GM19467 (cell line): Measurements from ENCODE around the gene PLXNA2.

Experiments used
- ATAC-seq: cut with Tn5 transposase; IDR thresholded peaks from one replicate; pipeline ENCODE4 v1.9.1; 2021; ENCODE audit warnings: mild to moderate bottlenecking, moderate library complexity; ENCODE audit not compliant: unreplicated experiment

Gene PLXNA2

DNA sequence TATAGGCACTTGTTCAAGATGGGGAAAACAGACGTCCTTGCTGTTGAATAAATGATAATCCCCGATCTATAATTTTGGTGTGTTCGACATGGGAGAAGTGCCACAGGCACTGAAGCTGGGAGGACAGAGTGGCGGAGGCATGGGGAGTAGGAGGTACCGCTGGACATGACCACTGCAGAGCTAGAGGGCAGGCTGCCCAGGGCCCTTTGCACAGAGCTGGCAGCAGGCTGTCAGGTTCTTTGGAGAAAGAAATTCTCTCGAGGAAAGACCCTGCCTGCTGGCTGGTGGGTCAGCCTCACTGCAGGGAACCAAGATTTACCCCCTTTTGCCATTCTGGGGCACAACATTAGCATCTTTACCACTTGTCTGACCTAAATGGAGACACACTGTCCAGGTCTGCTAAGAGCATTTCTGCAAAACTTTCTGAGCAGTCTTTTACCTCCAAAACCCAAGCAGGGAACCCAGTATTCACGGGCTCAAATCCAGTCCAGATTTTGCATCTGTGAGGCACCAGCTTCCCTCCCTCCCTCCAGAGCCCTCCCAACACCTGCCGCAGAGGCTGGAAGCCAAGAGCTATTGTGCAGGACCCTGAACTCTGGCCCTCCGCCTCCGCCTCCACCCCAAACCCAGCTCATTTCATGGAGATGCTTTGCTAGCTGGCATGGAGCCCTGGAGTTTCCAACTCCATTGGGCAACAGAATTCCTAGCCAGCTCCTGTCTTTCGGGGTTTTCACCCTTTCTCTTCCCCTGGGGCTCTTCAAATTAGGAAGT, 142.3 kb downstream of the PLXNA2 start:
- ATAC-seq, result no peak

DNA sequence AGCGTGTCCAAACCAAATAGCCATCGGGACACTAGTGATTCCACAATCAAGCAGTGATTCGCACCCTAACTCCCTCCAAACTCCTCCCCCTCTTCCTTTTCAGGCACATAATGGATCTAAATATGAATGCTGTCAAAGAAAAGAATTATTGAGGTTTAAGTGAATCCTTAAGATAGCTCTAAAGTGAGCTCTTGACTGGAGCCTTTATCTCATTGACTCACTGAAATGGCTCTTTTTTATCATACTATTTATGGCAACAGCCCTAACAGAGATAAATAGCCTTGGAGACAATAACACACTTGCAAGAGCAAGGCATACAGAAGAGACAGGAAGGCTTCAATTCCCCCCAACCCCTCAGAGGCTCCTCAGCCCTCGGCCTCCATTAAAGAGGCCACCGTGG, 143.3 kb downstream of the PLXNA2 start:
- ATAC-seq, result no peak

DNA sequence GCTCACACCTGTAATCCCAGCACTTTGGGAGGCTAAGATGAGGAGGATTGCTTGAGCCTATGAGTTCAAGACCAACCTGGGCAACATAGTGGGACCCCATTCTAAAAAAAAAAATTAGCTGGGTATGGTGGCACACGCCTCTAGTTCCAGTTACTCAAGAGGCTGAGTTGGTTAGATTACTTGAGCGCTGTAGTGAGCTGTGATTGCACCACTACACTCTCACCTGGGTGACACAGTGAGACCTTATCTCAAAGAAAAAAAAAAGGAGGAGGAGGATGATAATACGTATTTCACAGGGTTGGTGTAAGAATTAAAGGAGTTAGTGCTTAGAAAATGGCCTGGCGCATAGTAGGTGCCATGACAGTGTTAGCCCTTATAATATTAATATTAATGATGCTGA, 144.1 kb downstream of the PLXNA2 start:
- no peak for ATAC-seq

DNA sequence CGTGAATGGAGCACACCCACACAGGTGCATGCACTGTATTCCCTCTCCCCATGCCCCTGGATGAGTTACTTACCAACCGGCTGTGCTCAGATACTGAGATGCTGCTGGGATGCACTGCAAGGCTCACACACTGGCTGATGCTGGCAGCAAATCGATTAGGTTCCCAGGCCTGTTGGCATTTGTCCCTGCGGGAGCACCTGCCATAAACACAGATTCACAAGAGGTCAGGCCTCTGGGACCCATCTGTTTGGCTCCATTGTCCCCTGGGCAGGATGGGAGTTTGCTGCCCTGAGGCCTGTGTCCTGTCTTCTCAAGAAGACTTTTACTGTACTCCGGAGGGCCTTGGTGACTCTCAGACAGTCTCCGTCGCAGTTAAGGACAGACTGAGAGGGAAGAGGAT, 145.4 kb downstream of the PLXNA2 start:
- ATAC-seq, result no peak

DNA sequence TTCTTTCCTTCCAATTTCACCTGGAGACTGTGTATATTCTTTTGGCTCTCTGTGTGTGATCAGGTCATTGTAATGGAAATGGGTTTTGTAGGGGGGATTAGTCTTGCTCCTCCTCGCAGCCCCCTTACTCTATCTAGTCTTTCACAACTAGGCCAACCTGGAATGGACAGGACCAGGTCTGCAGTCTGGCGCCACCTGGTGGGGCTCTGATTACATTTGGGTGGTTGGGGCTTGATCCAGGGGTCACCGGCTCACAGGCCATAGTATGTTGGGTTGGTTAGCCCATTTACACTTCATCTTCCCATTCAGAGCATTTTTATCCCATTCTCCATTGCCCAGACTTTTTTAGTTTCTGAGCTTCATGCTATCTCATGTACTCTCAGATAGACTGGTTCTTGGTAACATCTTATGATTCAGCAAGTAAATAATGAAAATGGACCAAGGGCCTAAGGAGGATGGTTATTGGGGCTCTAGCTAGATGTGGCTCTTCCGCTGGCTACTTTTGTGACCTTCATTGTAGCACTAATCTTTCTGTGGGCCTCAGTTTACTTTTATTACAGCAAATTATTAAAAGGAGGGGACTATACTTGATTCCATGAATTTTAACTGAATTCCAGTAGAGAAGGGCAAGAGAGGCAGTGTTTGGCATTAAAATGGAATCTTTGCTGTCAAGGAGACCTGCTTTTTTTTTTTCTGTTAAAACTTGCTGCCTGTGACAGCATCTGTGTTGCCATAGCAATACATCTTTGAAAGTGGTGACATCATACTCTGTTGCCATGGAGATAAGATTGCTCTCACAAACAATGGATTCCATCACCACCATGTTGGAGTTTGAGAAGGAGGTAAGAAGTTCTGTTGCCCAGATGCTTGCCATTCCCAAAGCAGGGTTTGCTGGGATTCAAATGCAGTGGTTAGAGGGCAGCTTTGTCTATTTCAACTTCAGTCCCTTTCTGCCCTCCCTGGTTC, 150.1 kb downstream of the PLXNA2 start:
- no peak for ATAC-seq

DNA sequence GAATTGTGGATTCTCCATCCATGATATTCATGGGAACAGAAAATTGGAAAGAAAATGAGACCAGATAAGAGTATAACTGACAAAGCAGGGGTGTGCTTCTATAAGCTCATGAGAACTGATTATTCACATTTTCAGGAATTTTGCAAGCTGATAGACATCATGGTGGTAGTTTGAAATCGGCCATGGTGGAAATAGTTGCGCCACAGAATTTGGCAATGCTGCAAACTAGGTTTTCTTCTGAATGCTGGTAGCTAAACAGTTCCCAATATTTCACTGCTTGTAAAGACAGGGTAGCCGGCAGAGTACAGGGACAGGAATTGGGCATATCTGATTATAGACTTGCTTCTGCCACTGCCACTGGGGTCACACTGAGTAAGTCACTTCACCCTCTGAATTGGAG, 151.1 kb downstream of the PLXNA2 start:
- no peak for ATAC-seq

DNA sequence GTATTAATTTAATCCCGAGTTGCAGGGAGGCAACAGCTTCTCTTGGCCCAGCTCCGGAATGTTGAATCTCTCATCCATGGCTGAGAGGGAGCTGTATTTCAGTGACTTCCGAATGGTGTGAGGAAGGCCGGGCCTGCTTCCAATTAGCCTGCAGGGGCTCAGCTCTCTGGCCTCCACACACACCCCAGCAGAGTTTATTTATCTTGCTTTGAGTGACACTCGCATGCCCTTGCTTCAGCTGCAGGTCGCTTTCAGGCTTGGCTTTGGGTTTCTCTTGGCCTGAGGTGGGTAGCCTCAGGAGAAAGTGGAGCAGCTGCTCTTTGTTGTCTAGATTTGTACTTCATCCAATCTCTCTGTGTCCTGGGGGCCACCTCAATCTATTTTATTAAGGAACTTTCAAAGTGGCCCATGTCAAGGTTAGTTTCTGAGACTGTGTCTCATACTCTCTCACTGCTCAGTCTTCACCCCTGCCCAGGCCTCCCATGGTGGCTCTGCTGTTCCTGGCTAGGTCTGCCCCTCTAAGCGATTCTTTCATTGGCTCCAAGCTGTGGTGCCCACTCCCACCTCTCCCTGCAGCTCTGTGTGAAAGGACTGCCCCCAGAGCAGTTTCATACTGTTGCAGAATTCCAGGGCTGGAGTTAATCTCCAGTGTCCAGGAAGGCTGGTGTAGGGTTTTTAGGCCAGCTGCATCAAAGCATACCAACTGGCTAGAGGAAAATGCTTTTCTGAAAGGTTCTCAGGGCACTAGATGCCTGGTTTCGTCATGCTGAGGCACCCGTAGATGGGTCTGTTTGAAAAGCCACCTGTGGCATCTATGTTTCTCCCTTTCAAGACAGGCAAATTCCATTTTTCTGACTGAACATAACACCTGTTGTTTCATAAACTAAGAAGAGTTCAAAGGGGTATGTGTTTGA, 153.5 kb downstream of the PLXNA2 start:
- ATAC-seq, result no peak

DNA sequence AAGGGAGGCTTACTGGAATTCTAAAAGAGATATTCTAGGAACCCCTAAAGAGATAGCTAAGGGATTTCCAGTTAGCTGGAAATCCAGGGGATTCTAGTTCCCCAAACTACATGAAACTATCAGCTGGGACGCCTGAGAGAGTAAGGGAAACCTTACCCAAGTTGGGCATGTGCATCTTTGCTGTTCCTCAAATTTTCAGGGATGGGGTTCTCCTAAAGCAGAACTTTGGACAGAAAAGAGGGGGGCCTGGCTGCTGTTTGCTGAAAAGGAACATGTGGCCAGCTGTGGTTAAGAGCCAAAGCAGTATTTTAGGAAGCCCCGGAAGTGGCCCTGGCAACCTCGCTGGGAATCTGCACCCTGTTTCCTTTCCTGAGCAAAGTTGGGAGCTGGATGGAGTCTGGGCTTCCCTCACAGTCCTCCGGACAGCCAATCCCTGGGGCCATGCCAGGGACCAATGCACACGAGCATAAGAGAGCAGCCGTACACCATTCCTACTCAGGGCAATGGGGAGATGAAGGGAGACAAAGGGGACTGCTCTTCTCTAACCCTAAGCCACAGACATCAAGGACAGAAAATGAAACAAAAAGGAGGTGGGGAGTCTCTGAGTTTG, 154.3 kb downstream of the PLXNA2 start:
- no peak for ATAC-seq

DNA sequence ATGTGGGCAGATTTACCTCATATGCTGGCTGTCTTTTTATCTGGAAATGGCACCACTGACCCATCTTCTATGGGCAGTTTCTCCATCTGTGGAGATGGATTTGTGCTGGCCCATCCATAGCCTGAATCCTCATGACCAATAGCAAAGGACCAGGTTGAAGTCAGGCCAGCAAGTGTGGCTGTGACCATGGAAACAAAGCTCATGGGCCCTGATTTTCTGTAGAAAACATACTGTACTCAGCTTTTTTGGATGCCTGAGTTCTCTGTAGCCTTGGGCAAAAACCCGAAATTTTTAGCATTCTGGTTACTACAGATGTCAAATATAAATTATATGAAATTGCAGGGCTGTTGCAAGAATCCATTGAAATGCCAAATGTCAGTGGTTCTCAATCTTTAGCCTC, 155.0 kb downstream of the PLXNA2 start:
- no peak for ATAC-seq

DNA sequence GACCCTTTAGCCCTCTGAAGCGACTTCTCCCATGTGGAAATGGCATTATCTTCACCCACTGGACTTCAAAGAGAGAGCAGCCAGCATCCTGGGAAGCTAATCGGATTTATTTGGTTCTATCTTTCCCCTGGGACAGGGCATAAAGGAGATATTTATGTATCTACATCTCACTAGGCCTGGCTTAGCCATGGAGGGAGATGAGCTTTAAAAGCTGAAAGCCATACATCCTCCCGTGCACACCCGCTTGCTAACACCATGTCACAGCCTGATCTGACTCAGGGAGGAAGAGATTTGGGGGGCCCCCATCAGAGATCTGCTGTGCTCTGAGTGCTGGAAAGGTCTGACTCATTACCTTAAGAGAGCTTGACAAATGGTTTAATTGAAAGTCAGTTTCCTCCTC, 155.9 kb downstream of the PLXNA2 start:
- ATAC-seq, result no peak

DNA sequence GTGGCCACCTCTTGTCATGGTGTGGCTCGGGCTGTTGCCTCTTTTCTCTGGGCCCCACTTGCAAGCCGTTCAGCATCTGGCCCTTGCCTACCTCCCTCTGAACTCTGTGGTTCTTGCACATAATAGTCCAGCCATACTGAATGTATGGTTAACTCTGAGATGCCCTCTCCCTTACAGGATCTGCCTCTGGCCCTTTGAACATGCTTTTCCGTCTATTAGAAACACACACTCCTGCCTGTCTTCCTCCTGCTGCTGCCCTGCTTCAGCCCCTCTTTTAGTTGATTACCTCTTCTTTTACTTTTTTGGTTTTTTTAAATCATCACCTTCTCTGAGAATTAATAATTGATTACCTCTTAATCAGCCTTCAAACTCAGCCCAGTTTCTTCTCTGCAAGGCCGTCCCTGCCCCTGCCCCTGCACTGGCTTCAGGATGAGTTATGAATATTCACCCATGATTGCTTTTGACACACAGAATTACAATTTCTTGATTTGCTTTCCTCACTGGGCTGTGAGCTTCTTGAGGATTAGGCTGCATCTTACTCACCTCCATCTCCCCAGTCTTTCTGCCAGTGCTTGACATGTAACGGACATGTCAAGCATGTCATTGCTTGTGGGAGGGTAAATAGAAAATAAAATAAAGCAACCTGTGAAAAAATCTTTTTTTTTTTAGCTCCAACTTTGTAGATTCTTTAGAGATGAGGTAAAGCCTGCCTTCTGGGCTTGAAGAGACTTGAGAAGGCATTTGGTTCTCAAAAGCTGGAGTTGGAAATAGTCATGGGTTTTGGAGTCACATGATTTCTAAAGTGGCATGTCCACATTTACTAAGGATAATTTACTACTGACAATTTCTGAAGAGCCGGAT, 158.3 kb downstream of the PLXNA2 start:
- ATAC-seq, result no peak

DNA sequence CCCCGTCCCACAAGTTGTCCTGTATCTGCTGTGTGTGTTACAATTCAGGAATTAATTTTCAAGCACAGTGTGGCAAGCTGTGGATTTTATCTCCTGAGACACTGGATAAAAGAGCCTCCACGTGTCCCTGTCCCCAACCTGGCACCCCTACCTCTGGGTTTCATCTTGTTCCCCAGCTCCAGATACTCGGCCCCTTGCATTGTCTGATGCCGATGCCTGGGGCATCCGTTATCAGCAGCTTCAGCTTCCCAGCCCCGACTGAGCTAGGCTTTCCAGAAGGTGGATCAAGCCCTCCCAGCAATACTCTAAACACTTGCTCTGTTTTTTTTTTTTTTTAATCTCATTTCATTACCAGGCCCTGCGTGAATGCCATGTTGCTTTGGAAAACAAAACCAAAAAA, 159.4 kb downstream of the PLXNA2 start:
- no peak for ATAC-seq

DNA sequence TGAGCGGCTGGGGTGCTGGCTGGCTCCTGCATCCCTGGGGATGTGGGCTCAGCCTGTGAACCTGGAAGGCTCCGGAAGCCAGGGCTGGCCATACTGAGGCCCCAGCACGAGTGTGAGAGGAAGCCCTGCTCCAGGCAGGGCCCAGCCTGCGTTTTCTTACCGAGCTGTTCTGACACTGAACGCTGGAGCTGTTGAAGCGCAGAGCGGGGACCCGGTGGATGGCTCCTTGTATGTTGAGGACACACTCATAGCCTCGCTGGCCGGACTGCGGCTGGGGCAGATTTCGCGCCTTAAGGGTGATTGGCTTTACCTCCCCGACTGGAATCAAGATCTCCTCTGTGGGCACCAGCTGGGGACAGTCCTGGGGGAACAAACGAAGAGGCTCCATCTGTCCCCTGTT, 160.0 kb downstream of the PLXNA2 start:
- ATAC-seq, result no peak

DNA sequence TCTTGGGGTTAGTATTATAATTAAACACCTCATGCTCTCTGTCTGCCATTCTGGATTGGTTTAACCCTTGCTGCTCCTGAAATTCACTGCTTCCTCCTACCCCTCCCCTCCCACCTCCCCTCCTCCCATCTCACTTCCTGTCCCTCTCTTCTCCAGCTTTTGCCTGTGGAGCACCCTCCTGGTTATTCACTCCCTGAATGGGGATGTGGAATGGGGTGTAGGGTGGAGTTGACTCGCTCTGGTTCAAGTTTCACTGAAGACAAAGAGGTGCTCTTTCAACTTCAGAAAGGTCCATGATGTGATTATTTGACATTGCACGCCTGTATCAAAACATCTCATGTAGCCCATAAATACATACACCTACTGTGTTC, 160.5 kb downstream of the PLXNA2 start:
- ATAC-seq, result no peak

DNA sequence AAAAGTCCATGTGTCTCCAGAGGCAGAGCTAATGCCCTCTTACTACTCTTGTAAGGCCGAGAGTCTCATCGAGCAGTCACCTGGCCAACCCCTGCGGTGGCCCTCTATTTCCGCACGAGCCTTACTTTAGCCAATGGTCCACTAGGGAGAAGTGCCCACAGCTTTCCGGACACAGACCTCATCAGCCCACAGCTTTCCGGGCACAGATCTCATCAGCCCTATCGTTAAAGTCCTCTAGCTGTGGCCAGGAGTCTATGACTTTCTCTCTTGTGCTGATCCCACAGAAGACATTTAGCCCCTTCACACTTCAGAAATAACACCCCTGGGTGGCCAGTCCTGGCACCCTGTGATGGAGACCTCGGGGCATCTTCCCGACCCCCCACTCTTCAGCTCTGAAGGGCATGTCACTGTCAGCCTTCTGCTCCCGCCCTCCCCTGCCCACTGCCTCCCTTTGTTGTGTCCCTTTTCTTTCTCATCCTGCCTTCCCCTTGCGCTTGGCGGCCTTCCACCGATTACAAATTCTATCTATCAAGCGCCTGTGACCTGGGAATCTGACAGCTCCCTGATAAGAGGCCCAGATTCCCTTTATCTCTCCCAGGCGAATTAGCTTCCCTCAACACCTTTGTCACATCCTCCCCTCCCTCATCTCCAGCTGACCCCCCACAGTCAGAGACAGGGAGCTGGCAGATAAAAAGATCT, 161.0 kb downstream of the PLXNA2 start:
- no peak for ATAC-seq

DNA sequence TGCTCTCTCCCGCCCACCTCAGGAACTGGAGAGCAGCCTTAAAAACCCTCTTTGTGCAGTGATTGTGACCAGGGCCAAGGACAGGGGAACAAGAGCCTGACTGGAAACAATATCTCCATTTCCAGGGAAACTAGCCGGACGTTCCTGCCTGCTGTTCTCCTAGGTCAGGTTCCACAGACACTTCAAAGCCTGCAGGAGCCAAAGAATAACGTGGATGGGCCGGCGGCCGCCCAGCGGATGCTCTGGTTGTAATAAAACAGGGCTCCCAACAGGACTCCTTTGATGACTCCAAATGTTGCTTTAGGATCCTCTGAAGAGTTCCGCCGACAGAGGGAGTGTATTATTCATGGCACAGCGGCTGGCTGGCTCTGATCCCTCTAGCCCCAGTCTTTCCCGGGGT, 162.2 kb downstream of the PLXNA2 start:
- no peak for ATAC-seq

DNA sequence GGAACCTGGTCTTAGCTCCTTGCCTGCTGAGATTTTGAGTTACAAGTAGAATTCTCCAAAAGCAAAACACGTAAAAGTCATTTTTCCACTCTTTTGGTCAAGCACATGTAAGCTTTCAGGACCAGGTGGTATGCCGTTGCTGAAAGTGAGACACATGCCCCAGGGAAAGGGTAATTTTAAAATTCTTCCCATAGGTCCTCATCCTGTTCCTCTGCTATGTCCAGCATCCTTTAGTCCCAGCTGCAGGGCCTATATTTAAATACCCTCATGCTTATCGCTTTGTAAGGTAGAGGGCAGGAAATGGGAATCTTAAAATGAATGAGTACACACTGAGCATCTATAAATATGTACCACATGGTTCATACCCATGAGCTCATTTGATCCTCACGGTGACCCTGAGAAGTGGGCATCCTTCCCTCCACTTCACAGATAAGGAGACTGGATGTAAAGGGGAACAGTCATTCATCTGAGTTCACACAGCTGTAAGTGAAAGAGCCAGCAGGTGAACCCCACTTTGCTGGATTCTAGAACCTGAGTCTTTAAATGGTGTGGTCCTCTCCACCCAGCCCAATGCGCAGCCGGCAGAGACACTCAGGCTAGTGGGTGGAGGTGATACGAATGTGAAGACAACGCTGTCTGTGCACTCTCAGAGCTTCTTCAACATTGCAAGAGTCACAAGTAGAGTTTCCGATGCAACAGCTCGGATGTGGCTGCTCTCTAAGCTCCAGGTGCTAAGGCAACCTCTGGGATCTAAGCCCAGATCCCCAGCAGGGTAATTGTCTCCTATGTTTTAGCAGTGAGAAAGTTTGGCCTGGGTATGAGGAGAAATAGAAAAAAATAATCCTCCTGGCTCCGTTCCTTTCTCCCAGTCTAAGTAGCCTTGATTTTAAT, 163.5 kb downstream of the PLXNA2 start:
- no peak for ATAC-seq

DNA sequence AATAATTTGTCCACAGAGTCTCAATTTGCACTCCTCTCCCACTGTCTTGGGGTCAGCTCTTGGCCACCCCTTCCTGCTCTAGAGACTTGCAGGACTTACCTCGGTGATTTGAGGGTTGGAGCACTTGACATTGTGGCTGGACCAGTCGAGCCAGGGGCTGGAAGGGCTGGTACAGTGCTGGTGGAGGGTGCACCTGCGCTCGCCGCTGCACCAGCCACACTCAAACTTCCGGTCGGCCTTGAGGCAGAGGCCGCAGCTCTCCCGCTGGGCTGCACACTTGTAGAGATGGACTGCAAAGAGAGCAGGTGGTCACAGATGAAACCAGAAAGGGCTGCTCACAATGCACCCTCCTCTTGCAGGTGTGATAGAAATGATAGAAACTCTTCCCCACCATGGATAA, 165.0 kb downstream of the PLXNA2 start:
- no peak for ATAC-seq
